AG08396 (cell line): ENCODE data around the gene THOP1.

Experiments
- DNase-seq: peaks from one replicate; pipeline ENCODE4 v3.0.0; 2012; ENCODE audit warnings: low spot score, mixed read lengths

Gene THOP1

DNA sequence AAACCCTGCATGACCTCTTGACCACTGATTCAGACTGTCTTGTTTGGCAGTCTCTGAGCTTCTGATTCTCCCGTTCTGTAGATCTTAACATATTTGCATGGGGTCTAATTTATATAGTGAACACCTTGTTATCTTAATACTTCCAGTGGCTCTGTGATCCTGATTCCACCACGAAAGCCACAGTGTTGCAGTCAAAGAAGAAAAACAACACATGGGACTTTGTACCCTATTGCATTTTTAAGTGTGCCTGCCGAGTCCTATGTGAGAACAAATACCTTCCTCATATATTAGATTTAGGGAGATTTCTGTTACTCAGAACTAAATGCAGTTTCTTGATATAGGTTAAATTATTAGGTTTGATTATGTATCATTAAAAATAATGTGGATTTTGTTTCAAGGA is 69.5 kb downstream of the THOP1 start:
- no peak for DNase-seq

DNA sequence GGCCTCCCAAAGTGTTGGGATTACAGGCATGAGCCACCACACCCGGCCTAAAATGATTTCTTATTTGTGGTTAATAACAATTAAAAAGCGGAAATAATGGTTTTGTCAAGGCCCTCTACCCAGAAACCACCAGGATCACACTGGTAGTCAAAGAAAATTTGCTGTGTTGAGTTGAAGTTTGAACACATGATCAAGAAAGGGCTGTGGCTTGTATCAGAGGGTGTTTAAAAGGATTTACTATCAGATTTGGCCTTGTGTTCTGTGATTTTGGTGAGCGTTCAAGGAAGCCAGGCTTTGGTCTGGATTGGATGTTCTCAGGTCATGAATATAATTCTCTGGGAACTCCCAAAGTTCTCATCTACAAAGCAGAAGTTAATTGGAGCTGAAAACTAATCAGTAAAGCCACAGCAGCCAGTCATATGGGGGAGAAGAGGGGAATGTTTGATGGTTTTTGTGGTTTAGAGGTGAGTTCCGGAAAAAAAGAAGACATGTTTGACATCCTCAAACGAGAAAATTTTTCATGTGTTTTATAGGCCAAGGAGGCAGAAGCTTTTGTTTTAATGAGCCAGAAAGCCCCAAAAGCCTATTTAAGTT is 71.3 kb downstream of the THOP1 start:
- DNase-seq = no peak

DNA sequence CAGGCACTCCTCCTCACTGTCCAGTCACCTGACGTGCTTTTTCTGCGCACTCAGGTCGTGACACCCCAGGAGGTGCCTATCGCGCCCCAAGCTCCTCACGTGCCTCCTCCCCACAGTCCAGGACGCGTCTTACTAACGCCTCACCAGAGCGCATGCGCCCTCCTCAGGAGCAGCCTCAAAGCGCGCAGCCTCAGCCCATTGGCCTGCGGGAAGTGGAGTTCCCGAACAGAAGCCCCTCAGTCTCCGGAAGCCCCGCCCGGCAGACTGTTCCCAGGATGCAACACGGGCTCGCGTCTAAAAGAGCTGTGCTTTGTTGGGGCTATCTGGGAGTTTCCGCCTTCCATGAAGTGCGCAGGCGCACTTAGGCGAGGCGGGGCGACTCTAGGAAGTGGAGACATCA is 73.6 kb downstream of the THOP1 start:
- no peak for DNase-seq

DNA sequence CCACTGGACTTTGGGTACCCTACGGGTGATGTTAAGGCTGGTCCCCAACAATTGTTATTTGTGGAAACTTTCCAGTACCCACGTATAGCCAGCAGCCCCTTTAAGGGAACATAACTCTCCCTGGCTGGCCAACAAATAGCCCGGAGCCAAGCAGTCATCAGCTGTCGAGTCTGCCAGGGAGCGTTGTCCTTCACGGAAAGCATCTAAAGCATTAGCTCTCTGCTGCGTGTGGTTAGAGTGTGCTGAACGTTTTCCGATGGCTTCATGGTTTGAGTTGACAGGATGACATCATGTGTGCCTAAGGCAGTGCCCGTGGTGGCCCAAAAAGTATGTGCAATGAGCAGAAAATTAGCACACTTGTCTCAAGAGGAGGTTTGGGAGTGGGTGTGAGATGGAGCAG is 78.5 kb downstream of the THOP1 start:
- no peak for DNase-seq
